Endothelial cell of umbilical vein (primary cell): Measurements from ENCODE around the gene TBX18. TPM values are rescaled to one million over a fixed set of nuclear protein-coding genes. Genes with fewer than 3 reads are reported as not detected.

Experiments used
- BruUV-seq: library from RNA; stranded (reverse); fragments of 400-500 nt; replicated peaks from 2 replicates; lab custom pipeline; 2021; lab: Mats Ljungman, UMichigan
- CTCF ChIA-PET: fragments of 300-600, 350-600 bp; sonication (Branson Sonifier 250); formaldehyde crosslinking; loops from one replicate; lab custom pipeline; 2021; ENCODE audit warnings: antibody characterized with exemption, inconsistent platforms; lab: Charles Lee
- POLR2A ChIA-PET: fragments of 300-600, 350-600 bp; sonication (Branson Sonifier 250); formaldehyde crosslinking; loops from one replicate; lab custom pipeline; 2021; ENCODE audit warnings: antibody characterized with exemption, inconsistent platforms; lab: Charles Lee
- DNase-seq: peaks from one replicate; pipeline ENCODE4 v3.0.0-alpha.2; 2011; ENCODE audit warnings: low read depth, low spot score
- FAIRE-seq: peaks from 2 replicates; lab custom pipeline; 2011; peaks lifted over from hg19 to GRCh38; lab: Jason Lieb, UNC
- H2AFZ ChIP-seq: 2 replicates; pipeline ENCODE4 v1.6.0; 2012; ENCODE audit warnings: low read depth, low read length, control low read depth, inconsistent platforms
- H3K27ac ChIP-seq: 2 replicates; pipeline ENCODE4 v1.5.1; 2011; ENCODE audit warnings: low read depth, mild to moderate bottlenecking, control low read depth, low read length, moderate library complexity; ENCODE audit not compliant: insufficient read depth
- H3K27me3 ChIP-seq, 2 experiments: 2 replicates each; pipeline versions ENCODE4 v1.6.0 to v1.6.1; 2011; ENCODE audit warnings: low read length in 2 of 2, mixed read lengths in 1 of 2; ENCODE audit not compliant: control insufficient read depth in 2 of 2, insufficient read depth in 2 of 2
- H3K36me3 ChIP-seq, 2 experiments: 2 replicates in 1 of 2; 3 replicates in 1 of 2; pipeline ENCODE4 v1.5.1; 2011; ENCODE audit warnings: low read length in 2 of 2, mild to moderate bottlenecking in 1 of 2, moderate library complexity in 1 of 2; ENCODE audit not compliant: control insufficient read depth in 2 of 2, insufficient read depth in 2 of 2; ENCODE audit errors: extremely low read depth in 1 of 2
- H3K4me1 ChIP-seq: 3 replicates; pipeline ENCODE4 v1.5.1; 2011; ENCODE audit warnings: mild to moderate bottlenecking, low read length; ENCODE audit not compliant: control insufficient read depth, insufficient read depth; ENCODE audit errors: extremely low read depth
- H3K4me2 ChIP-seq: 2 replicates; pipeline ENCODE4 v1.6.1; 2011; ENCODE audit warnings: low read length, control low read depth, mixed read lengths; ENCODE audit not compliant: insufficient read depth
- H3K4me3 ChIP-seq, 3 experiments: fragments of 200-600 bp in 1 of 3; sonication (generic), shearing (Covaris generic) in 1 of 3; replicated peaks in 1 of 3; 2 replicates each; pipeline ENCODE4 v1.5.1; 2011 to 2016; ENCODE audit warnings: control low read depth in 3 of 3, low read length in 3 of 3, mild to moderate bottlenecking in 2 of 3, inconsistent platforms in 1 of 3, low read depth in 1 of 3, moderate library complexity in 1 of 3; ENCODE audit not compliant: insufficient read depth in 1 of 3
- H3K79me2 ChIP-seq: 2 replicates; pipeline ENCODE4 v1.6.0; 2012; ENCODE audit warnings: low read length, inconsistent platforms; ENCODE audit not compliant: control insufficient read depth, insufficient read depth
- H3K9ac ChIP-seq: replicated peaks from 2 replicates; pipeline ENCODE3; 2011; ENCODE audit warnings: low read length, control low read depth; ENCODE audit not compliant: insufficient read depth; ENCODE audit errors: extremely low read depth
- H3K9me1 ChIP-seq: replicated peaks from 3 replicates; pipeline ENCODE4 v1.6.0; 2011; ENCODE audit warnings: mild to moderate bottlenecking, low read length; ENCODE audit not compliant: control insufficient read depth, insufficient read depth; ENCODE audit errors: extremely low read depth
- H3K9me3 ChIP-seq: replicated peaks from 2 replicates; pipeline ENCODE4 v1.5.1; 2012; ENCODE audit warnings: low read length, inconsistent platforms; ENCODE audit not compliant: control insufficient read depth, insufficient read depth
- H4K20me1 ChIP-seq: replicated peaks from 2 replicates; pipeline ENCODE3; 2011; ENCODE audit warnings: mild to moderate bottlenecking, low read length; ENCODE audit not compliant: control insufficient read depth, insufficient read depth; ENCODE audit errors: extremely low read depth
- CTCF ChIP-seq, 2 donors: IDR thresholded peaks; 1 replicate in 1 of 2; 2 replicates in 1 of 2; pipeline ENCODE4 v1.5.1; 2011; ENCODE audit warnings: low read length in 2 of 2, mild to moderate bottlenecking in 2 of 2, moderate library complexity in 2 of 2, control low read depth in 1 of 2, inconsistent platforms in 1 of 2, low read depth in 1 of 2; ENCODE audit not compliant: insufficient read depth in 1 of 2; ENCODE audit errors: extremely low read depth in 1 of 2
- EZH2 ChIP-seq: IDR thresholded peaks from 2 replicates; pipeline ENCODE4 v1.6.1; 2012; ENCODE audit warnings: borderline replicate concordance, low read depth, mild to moderate bottlenecking, moderate library complexity, low read length, inconsistent platforms; ENCODE audit not compliant: severe bottlenecking
- FOS ChIP-seq: IDR thresholded peaks from 2 replicates; pipeline ENCODE4 v1.6.1; 2011; ENCODE audit warnings: mild to moderate bottlenecking, low read length, moderate library complexity, borderline replicate concordance; ENCODE audit not compliant: insufficient read depth
- GATA2 ChIP-seq: IDR thresholded peaks from 2 replicates; pipeline ENCODE4 v1.7.0; 2011; ENCODE audit warnings: low read depth, mild to moderate bottlenecking, moderate library complexity, mixed read lengths, low read length; ENCODE audit not compliant: insufficient read length, insufficient read depth
- JUN ChIP-seq: IDR thresholded peaks from 2 replicates; pipeline ENCODE4 v1.6.1; 2011; ENCODE audit warnings: borderline replicate concordance, low read depth; ENCODE audit not compliant: insufficient read length, insufficient read depth
- MYC ChIP-seq: IDR thresholded peaks from one replicate; pipeline ENCODE4 v1.6.1; 2011; ENCODE audit warnings: mild to moderate bottlenecking, low read depth, low read length
- POLR2A ChIP-seq: IDR thresholded peaks from 2 replicates; pipeline ENCODE4 v1.6.1; 2012; ENCODE audit warnings: low read depth, mild to moderate bottlenecking, control low read depth, low read length
- POLR2AphosphoS5 ChIP-seq: IDR thresholded peaks from 2 replicates; pipeline ENCODE4 v1.6.1; 2012; ENCODE audit warnings: low read depth, mild to moderate bottlenecking, control low read depth, low read length, moderate library complexity; ENCODE audit not compliant: insufficient read depth
- dilution Hi-C: fragments of 300-500 bp; cut with MboI; formaldehyde crosslinking; loops from one replicate; pipeline ENCODE4 v1.15.0; 2019; ENCODE audit warnings: low sequenced_read_pairs; ENCODE audit not compliant: extremely low pct_ligation_motif_present
- intact Hi-C: fragments of 100-400 bp; cut with micrococcal nuclease; formaldehyde crosslinking; loops from one replicate; pipeline ENCODE4 v1.10.0; 2022
- polyA plus RNA-seq, 4 experiments: library from polyadenylated mRNA; depleted of rRNA in 3 of 4; stranded (reverse) in 3 of 4; unstranded in 1 of 4; fragments of >200 nt; gene quantifications; 2 replicates each; pipeline versions ENCODE4 v1.2.1 to v1.2.3, GENCODE V29; 2011 to 2012; ENCODE audit warnings: missing spikeins in 1 of 4
- total RNA-seq: library from RNA; stranded (reverse); gene quantifications from 2 replicates; pipeline ENCODE4 v1.2.3, GENCODE V29; 2021
- TF ChIP-seq, protein P1 (sequence below): IDR thresholded peaks from 2 replicates; pipeline ENCODE4 v1.6.1; 2011; ENCODE audit not compliant: insufficient read depth, insufficient read length

Gene TBX18
- total and polyA plus RNA-seq, 2 donors (not counting 3 experiments of a cell fraction or from before 2014, with no cell fraction given), result 28.4 to 60.5 TPM

- no TSS peak for BruUV-seq
- Histone ChIP-seq H3K27me3 (no peaks in the 10 kb centered on the region), H3K9ac (no peak overlapping the region), H3K9me1 (no peaks in the 10 kb centered on the region), H3K4me2 (peak overlapping the region; percentile 40), H4K20me1 (no peaks in the 10 kb centered on the region), H3K27ac (peak overlapping the region; percentile 61), H3K36me3 (no peaks in the 10 kb centered on the region), H2AFZ (peak overlapping the region; percentile 32), H3K4me1 (peaks cover 54% of the 10 kb centered on the region), H3K79me2 (no peaks in the 10 kb centered on the region), H3K9me3 (no peaks in the 10 kb centered on the region), H3K4me3 (no peak overlapping the region)
- ChIA-PET POLR2A (no interaction called here), CTCF (interaction anchor here (0.6 to 3.8 kb wide), 7 partner anchors 8 to 221 kb away, joined by 3 to 21 read pairs (median 3); no protein-coding TSS in a partner anchor)
- dilution Hi-C loops, result loop anchor here (25.0 kb wide), 1 partner anchor 94 kb away; no protein-coding TSS in a partner anchor
- DNase-seq (peak; percentile 69), FAIRE-seq (peak; percentile 67)
- TF ChIP-seq CTCF (IDR thresholded peaks at IDR 0.05; ENCODE audit: extremely low read depth in 1 of 2, insufficient read depth in 1 of 2, low read depth in 1 of 2, low read length in 2 of 2), result no peak
- TF ChIP-seq FOS, result no peak
- TF ChIP-seq GATA2, result no peak
- TF ChIP-seq EZH2, result no peak
- no peak for TF ChIP-seq JUN
- TF ChIP-seq POLR2A, result no peak
- no peak for TF ChIP-seq MYC
- no peak for TF ChIP-seq POLR2AphosphoS5
- TF ChIP-seq, protein P1, sequence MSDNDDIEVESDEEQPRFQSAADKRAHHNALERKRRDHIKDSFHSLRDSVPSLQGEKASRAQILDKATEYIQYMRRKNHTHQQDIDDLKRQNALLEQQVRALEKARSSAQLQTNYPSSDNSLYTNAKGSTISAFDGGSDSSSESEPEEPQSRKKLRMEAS, result no peak
- intact Hi-C loops, result loop anchor here (1.0 to 10.0 kb wide), 2 partner anchors 9 to 821 kb away; no protein-coding TSS in a partner anchor
These were observed 120.6 kb downstream of the TBX18 start for GRCh38 chr6:84643778-84644177.
